IMR-90 (cell line): Measurements from ENCODE around the gene SERPINA9. TPM values are rescaled to one million over a fixed set of nuclear protein-coding genes. Genes with fewer than 3 reads are reported as not detected.

Experiments
- ATAC-seq: fragments of 200-7000 bp; cut with Tn5 transposase; 2 replicates; pipeline ENCODE4 v1.9.1; 2020; ENCODE audit warnings: low read depth, mild to moderate bottlenecking, moderate library complexity
- BruUV-seq: library from RNA; stranded (reverse); fragments of 400-500 nt; replicated peaks from 2 replicates; lab custom pipeline; 2021; lab: Mats Ljungman, UMichigan
- CTCF ChIA-PET: fragments of 300-600 bp; formaldehyde crosslinking; extraction: SDS; loops from one replicate; lab custom pipeline; 2021; ENCODE audit warnings: antibody characterized with exemption; lab: Yijun Ruan, JAX
- POLR2A ChIA-PET: fragments of 300-600 bp; sonication (Branson Sonifier 250); formaldehyde crosslinking; loops from one replicate; lab custom pipeline; 2022; ENCODE audit warnings: antibody characterized with exemption; ENCODE audit not compliant: unreplicated experiment; lab: Charles Lee
- DNase-seq: peaks from one replicate; pipeline ENCODE4 v3.0.0; 2013
- H2AFZ ChIP-seq: replicated peaks from 2 replicates; pipeline ENCODE3; 2013; ENCODE audit warnings: low read length, mild to moderate bottlenecking; ENCODE audit not compliant: poor library complexity
- H2AK5ac ChIP-seq: 2 replicates; pipeline ENCODE4 v1.6.1; 2013; ENCODE audit warnings: low read depth, low read length, inconsistent platforms
- H2AK9ac ChIP-seq: replicated peaks from 2 replicates; pipeline ENCODE3; 2013; ENCODE audit warnings: mild to moderate bottlenecking, low read depth, low read length, moderate library complexity; ENCODE audit not compliant: poor library complexity
- H2BK120ac ChIP-seq: 2 replicates; pipeline ENCODE4 v1.6.1; 2013; ENCODE audit warnings: low read depth, low read length, inconsistent platforms
- H2BK15ac ChIP-seq: 3 replicates; pipeline ENCODE4 v1.6.1; 2013; ENCODE audit warnings: low read depth, low read length, inconsistent platforms
- H2BK20ac ChIP-seq: 2 replicates; pipeline ENCODE4 v1.6.1; 2013; ENCODE audit warnings: low read depth, mild to moderate bottlenecking, inconsistent platforms, low read length, moderate library complexity
- H2BK5ac ChIP-seq: 2 replicates; pipeline ENCODE4 v1.6.1; 2013; ENCODE audit warnings: mild to moderate bottlenecking, low read depth, low read length, inconsistent platforms; ENCODE audit not compliant: poor library complexity, severe bottlenecking
- H3K14ac ChIP-seq: replicated peaks from 2 replicates; pipeline ENCODE4 v1.6.1; 2013; ENCODE audit warnings: low read depth, low read length, inconsistent platforms
- H3K18ac ChIP-seq: 2 replicates; pipeline ENCODE4 v1.6.1; 2013; ENCODE audit warnings: low read depth, low read length, control low read depth
- H3K23ac ChIP-seq: 2 replicates; pipeline ENCODE4 v1.6.1; 2013; ENCODE audit warnings: low read depth, low read length, inconsistent platforms
- H3K27ac ChIP-seq: 2 replicates; pipeline ENCODE4 v1.5.1; 2013; ENCODE audit warnings: mild to moderate bottlenecking, control low read depth, low read length; ENCODE audit not compliant: insufficient read depth
- H3K27me3 ChIP-seq: 2 replicates; pipeline ENCODE4 v1.6.1; 2013; ENCODE audit warnings: low read length; ENCODE audit not compliant: control insufficient read depth, insufficient read depth
- H3K36me3 ChIP-seq: 2 replicates; pipeline ENCODE4 v1.6.1; 2013; ENCODE audit warnings: low read length, mixed read lengths; ENCODE audit not compliant: control insufficient read depth, insufficient read depth
- H3K4ac ChIP-seq: 2 replicates; pipeline ENCODE4 v1.6.1; 2013; ENCODE audit warnings: low read depth, low read length, inconsistent platforms
- H3K4me1 ChIP-seq: 2 replicates; pipeline ENCODE4 v1.6.1; 2013; ENCODE audit warnings: low read length, mixed read lengths; ENCODE audit not compliant: control insufficient read depth, insufficient read depth
- H3K4me2 ChIP-seq: 2 replicates; pipeline ENCODE4 v1.6.1; 2013; ENCODE audit warnings: low read depth, mild to moderate bottlenecking, control low read depth, low read length, moderate library complexity
- H3K4me3 ChIP-seq: 2 replicates; pipeline ENCODE4 v1.5.1; 2013; ENCODE audit warnings: low read depth, mild to moderate bottlenecking, control low read depth, low read length, moderate library complexity; ENCODE audit not compliant: insufficient read depth
- H3K56ac ChIP-seq: 2 replicates; pipeline ENCODE4 v1.6.1; 2013; ENCODE audit warnings: low read length, inconsistent platforms; ENCODE audit not compliant: insufficient read depth; ENCODE audit errors: extremely low read depth
- H3K79me1 ChIP-seq, 2 experiments: 2 replicates each; pipeline ENCODE4 v1.6.1; 2013; ENCODE audit warnings: low read length in 2 of 2, inconsistent platforms in 1 of 2, low read depth in 1 of 2
- H3K9ac ChIP-seq: 2 replicates; pipeline ENCODE4 v1.6.1; 2013; ENCODE audit warnings: low read depth, low read length, control low read depth
- H3K9me1 ChIP-seq: 2 replicates; pipeline ENCODE4 v1.6.1; 2013; ENCODE audit warnings: low read length, inconsistent platforms; ENCODE audit not compliant: insufficient read depth
- H3K9me3 ChIP-seq: 2 replicates; pipeline ENCODE4 v1.6.1; 2013; ENCODE audit warnings: low read length; ENCODE audit not compliant: control insufficient read depth, insufficient read depth
- H4K20me1 ChIP-seq: 2 replicates; pipeline ENCODE4 v1.6.1; 2013; ENCODE audit warnings: low read length, inconsistent platforms; ENCODE audit not compliant: insufficient read depth
- H4K5ac ChIP-seq: 2 replicates; pipeline ENCODE4 v1.6.1; 2013; ENCODE audit warnings: mild to moderate bottlenecking, low read depth, low read length, control low read depth
- H4K8ac ChIP-seq, 2 experiments: 2 replicates each; pipeline ENCODE4 v1.6.1; 2013; ENCODE audit warnings: low read depth in 2 of 2, low read length in 2 of 2, control low read depth in 1 of 2, inconsistent platforms in 1 of 2
- H4K91ac ChIP-seq: 2 replicates; pipeline ENCODE4 v1.6.1; 2013; ENCODE audit warnings: low read depth, low read length, inconsistent platforms; ENCODE audit not compliant: insufficient read depth
- BHLHE40 ChIP-seq: fragments of 150-350 bp; IDR thresholded peaks from 2 replicates; pipeline ENCODE4 v1.6.1; 2016; ENCODE audit warnings: mild to moderate bottlenecking, low read depth, low read length
- CEBPB ChIP-seq: IDR thresholded peaks from 2 replicates; pipeline ENCODE4 v1.6.1; 2012; ENCODE audit warnings: low read depth, low read length, improper control_type of control experiment
- CHD1 ChIP-seq: IDR thresholded peaks from 2 replicates; pipeline ENCODE4 v1.6.1; 2012; ENCODE audit warnings: low read depth, low read length, improper control_type of control experiment
- CTCF ChIP-seq: conservative IDR thresholded peaks from 2 replicates; pipeline ENCODE4 v1.5.1; 2012; ENCODE audit warnings: mild to moderate bottlenecking, low read depth, low read length, improper control_type of control experiment
- FOS ChIP-seq: fragments of 150-350 bp; IDR thresholded peaks from 2 replicates; pipeline ENCODE4 v1.6.1; 2016; ENCODE audit warnings: low read depth, low read length
- MAFK ChIP-seq: IDR thresholded peaks from 2 replicates; pipeline ENCODE4 v1.6.1; 2012; ENCODE audit warnings: low read depth, low read length, improper control_type of control experiment
- MAZ ChIP-seq: IDR thresholded peaks from 2 replicates; pipeline ENCODE4 v1.6.1; 2012; ENCODE audit warnings: low read depth, mild to moderate bottlenecking, low read length, improper control_type of control experiment, moderate library complexity, borderline replicate concordance
- NFE2L2 ChIP-seq: fragments of 150-350 bp; IDR thresholded peaks from 2 replicates; pipeline ENCODE4 v1.6.1; 2016; ENCODE audit warnings: low read depth, mild to moderate bottlenecking, low read length
- POLR2A ChIP-seq: IDR thresholded peaks from 2 replicates; pipeline ENCODE4 v1.6.1; 2012; ENCODE audit warnings: mild to moderate bottlenecking, low read depth, low read length
- RAD21 ChIP-seq: IDR thresholded peaks from 2 replicates; pipeline ENCODE4 v1.6.1; 2012; ENCODE audit warnings: low read length, improper control_type of control experiment
- RFX5 ChIP-seq: IDR thresholded peaks from 2 replicates; pipeline ENCODE4 v1.8.0; 2012; ENCODE audit warnings: low read depth, mild to moderate bottlenecking, low read length, moderate library complexity
- SMC3 ChIP-seq: fragments of 150-350 bp; IDR thresholded peaks from 2 replicates; pipeline ENCODE4 v1.6.1; 2016; ENCODE audit warnings: low read depth, mild to moderate bottlenecking, antibody characterized with exemption, low read length, moderate library complexity
- USF2 ChIP-seq: fragments of 150-350 bp; IDR thresholded peaks from 2 replicates; pipeline ENCODE4 v1.6.1; 2017; ENCODE audit warnings: mild to moderate bottlenecking, antibody characterized with exemption, low read length, low read depth
- WGBS, 2 experiments: methylation state at CpG; one replicate each; pipeline versions ENCODE4 v1.1.5 to v1.1.7; 2013; ENCODE audit warnings: missing lambda C conversion rate in 2 of 2; ENCODE audit not compliant: insufficient read length in 1 of 2; ENCODE audit errors: extremely low coverage in 2 of 2; 5-methylcytosine and 5-hydroxymethylcytosine counted together
- dilution Hi-C: fragments of 300-500 bp; cut with HindIII; formaldehyde crosslinking; loops from one replicate; pipeline ENCODE4 v1.14.3; 2018; ENCODE audit warnings: low sequenced_read_pairs; ENCODE audit not compliant: unreplicated experiment
- in situ Hi-C: fragments of 300-500 bp; cut with MboI; formaldehyde crosslinking; loops from 3 replicates; pipeline ENCODE4 v1.14.3; 2019; ENCODE audit warnings: low sequenced_read_pairs, inconsistent platforms, mixed read lengths
- intact Hi-C: fragments of 100-400 bp; cut with micrococcal nuclease; formaldehyde crosslinking; loops from 2 replicates; pipeline ENCODE4 v1.10.0; 2022
- polyA plus RNA-seq, 3 experiments: library from polyadenylated mRNA; depleted of rRNA; stranded (reverse); fragments of >200 nt; gene quantifications; 2 replicates each; pipeline ENCODE4 v1.2.3, GENCODE V29; 2012; ENCODE audit warnings: low replicate concordance in 1 of 3
- total RNA-seq: library from RNA; depleted of rRNA; stranded (reverse); fragments of >200 nt; gene quantifications from 2 replicates; pipeline ENCODE4 v1.2.3, GENCODE V29; 2012

Gene SERPINA9
- total and polyA plus RNA-seq, 2 of the 4 experiments (the other 2 are of a cell fraction), result 0.09 to 0.18 TPM

- intact Hi-C loops (loop anchor here (10.0 kb wide), 1 partner anchor 298 kb away; no protein-coding TSS in a partner anchor), in situ Hi-C loops (no loop called here), dilution Hi-C loops (no loop called here)
- no peak overlapping the region for H3K23ac ChIP-seq
- no peak overlapping the region for H2AFZ ChIP-seq
- WGBS, 2 experiments, result 78% methylated on average over 3 of the region's 10 CpGs; no CpG with 5 or more reads in 1 of the 2 experiments
- POLR2A ChIA-PET, result no interaction called here
- H2AK5ac ChIP-seq, result no peak overlapping the region
- H2BK120ac ChIP-seq, result no peak overlapping the region
- H3K4me2 ChIP-seq, result no peak overlapping the region
- no peaks in the 10 kb centered on the region for H3K79me1 ChIP-seq
- DNase-seq, result no peak
- peaks cover 10% of the 10 kb centered on the region for H3K27me3 ChIP-seq
- no peaks in the 10 kb centered on the region for H4K20me1 ChIP-seq
- TF ChIP-seq RAD21, result no peak
- TF ChIP-seq CEBPB, result no peak
- no peak for TF ChIP-seq CHD1
- no peak for TF ChIP-seq RFX5
- no peak for TF ChIP-seq NFE2L2
- TF ChIP-seq USF2, result no peak
- TF ChIP-seq MAFK, result no peak
- TF ChIP-seq CTCF, result no peak
- no peak for TF ChIP-seq POLR2A
- no peak for TF ChIP-seq MAZ
- TF ChIP-seq FOS, result no peak
- no peak for TF ChIP-seq SMC3
- TF ChIP-seq BHLHE40, result no peak
- H3K4me3 ChIP-seq, result no peak overlapping the region
- H3K9me1 ChIP-seq, result no peaks in the 10 kb centered on the region
- H3K27ac ChIP-seq, result no peak overlapping the region
- H3K18ac ChIP-seq, result no peak overlapping the region
- BruUV-seq, result no TSS peak
- no peak overlapping the region for H4K8ac ChIP-seq
- H2AK9ac ChIP-seq, result no peak overlapping the region
- H2BK15ac ChIP-seq, result no peak overlapping the region
- H3K14ac ChIP-seq, result no peak overlapping the region
- H3K9ac ChIP-seq, result no peak overlapping the region
- CTCF ChIA-PET, result no interaction called here
- H2BK20ac ChIP-seq, result no peak overlapping the region
- H3K36me3 ChIP-seq, result no peaks in the 10 kb centered on the region
- H3K4me1 ChIP-seq, result no peaks in the 10 kb centered on the region; the same call in 1 of the 2 replicates
- H3K4ac ChIP-seq, result no peak overlapping the region
- H3K9me3 ChIP-seq, result peaks cover 9% of the 10 kb centered on the region; the same call in 1 of the 2 replicates
- no peak overlapping the region for H4K91ac ChIP-seq
- no peak overlapping the region for H3K56ac ChIP-seq
- no peak for ATAC-seq
- no peak overlapping the region for H4K5ac ChIP-seq
- H2BK5ac ChIP-seq, result no peak overlapping the region
Observed at GRCh38 chr14:94483071-94483451, 7.1 kb upstream of the SERPINA9 start.
